Endothelial cell of umbilical vein (primary cell): ENCODE measurements around the gene DEFB114. TPM values are rescaled to one million over a fixed set of nuclear protein-coding genes. Genes with fewer than 3 reads are reported as not detected.

Experiments used
- BruUV-seq: library from RNA; stranded (reverse); fragments of 400-500 nt; replicated peaks from 2 replicates; lab custom pipeline; 2021; lab: Mats Ljungman, UMichigan
- CTCF ChIA-PET: fragments of 300-600, 350-600 bp; sonication (Branson Sonifier 250); formaldehyde crosslinking; loops from one replicate; lab custom pipeline; 2021; ENCODE audit warnings: antibody characterized with exemption, inconsistent platforms; lab: Charles Lee
- POLR2A ChIA-PET: fragments of 300-600, 350-600 bp; sonication (Branson Sonifier 250); formaldehyde crosslinking; loops from one replicate; lab custom pipeline; 2021; ENCODE audit warnings: antibody characterized with exemption, inconsistent platforms; lab: Charles Lee
- DNase-seq: peaks from one replicate; pipeline ENCODE4 v3.0.0-alpha.2; 2011; ENCODE audit warnings: low read depth, low spot score
- FAIRE-seq: peaks from 2 replicates; lab custom pipeline; 2011; peaks lifted over from hg19 to GRCh38; lab: Jason Lieb, UNC
- H2AFZ ChIP-seq: 2 replicates; pipeline ENCODE4 v1.6.0; 2012; ENCODE audit warnings: low read depth, low read length, control low read depth, inconsistent platforms
- H3K27ac ChIP-seq: 2 replicates; pipeline ENCODE4 v1.5.1; 2011; ENCODE audit warnings: low read depth, mild to moderate bottlenecking, control low read depth, low read length, moderate library complexity; ENCODE audit not compliant: insufficient read depth
- H3K27me3 ChIP-seq, 2 experiments: 2 replicates each; pipeline versions ENCODE4 v1.6.0 to v1.6.1; 2011; ENCODE audit warnings: low read length in 2 of 2, mixed read lengths in 1 of 2; ENCODE audit not compliant: control insufficient read depth in 2 of 2, insufficient read depth in 2 of 2
- H3K36me3 ChIP-seq, 2 experiments: 2 replicates in 1 of 2; 3 replicates in 1 of 2; pipeline ENCODE4 v1.5.1; 2011; ENCODE audit warnings: low read length in 2 of 2, mild to moderate bottlenecking in 1 of 2, moderate library complexity in 1 of 2; ENCODE audit not compliant: control insufficient read depth in 2 of 2, insufficient read depth in 2 of 2; ENCODE audit errors: extremely low read depth in 1 of 2
- H3K4me1 ChIP-seq: 3 replicates; pipeline ENCODE4 v1.5.1; 2011; ENCODE audit warnings: mild to moderate bottlenecking, low read length; ENCODE audit not compliant: control insufficient read depth, insufficient read depth; ENCODE audit errors: extremely low read depth
- H3K4me2 ChIP-seq: 2 replicates; pipeline ENCODE4 v1.6.1; 2011; ENCODE audit warnings: low read length, control low read depth, mixed read lengths; ENCODE audit not compliant: insufficient read depth
- H3K4me3 ChIP-seq, 3 experiments: fragments of 200-600 bp in 1 of 3; sonication (generic), shearing (Covaris generic) in 1 of 3; replicated peaks in 1 of 3; 2 replicates each; pipeline ENCODE4 v1.5.1; 2011 to 2016; ENCODE audit warnings: control low read depth in 3 of 3, low read length in 3 of 3, mild to moderate bottlenecking in 2 of 3, inconsistent platforms in 1 of 3, low read depth in 1 of 3, moderate library complexity in 1 of 3; ENCODE audit not compliant: insufficient read depth in 1 of 3
- H3K79me2 ChIP-seq: 2 replicates; pipeline ENCODE4 v1.6.0; 2012; ENCODE audit warnings: low read length, inconsistent platforms; ENCODE audit not compliant: control insufficient read depth, insufficient read depth
- H3K9ac ChIP-seq: replicated peaks from 2 replicates; pipeline ENCODE3; 2011; ENCODE audit warnings: low read length, control low read depth; ENCODE audit not compliant: insufficient read depth; ENCODE audit errors: extremely low read depth
- H3K9me1 ChIP-seq: replicated peaks from 3 replicates; pipeline ENCODE4 v1.6.0; 2011; ENCODE audit warnings: mild to moderate bottlenecking, low read length; ENCODE audit not compliant: control insufficient read depth, insufficient read depth; ENCODE audit errors: extremely low read depth
- H3K9me3 ChIP-seq: replicated peaks from 2 replicates; pipeline ENCODE4 v1.5.1; 2012; ENCODE audit warnings: low read length, inconsistent platforms; ENCODE audit not compliant: control insufficient read depth, insufficient read depth
- H4K20me1 ChIP-seq: replicated peaks from 2 replicates; pipeline ENCODE3; 2011; ENCODE audit warnings: mild to moderate bottlenecking, low read length; ENCODE audit not compliant: control insufficient read depth, insufficient read depth; ENCODE audit errors: extremely low read depth
- CTCF ChIP-seq, 2 donors: IDR thresholded peaks; 1 replicate in 1 of 2; 2 replicates in 1 of 2; pipeline ENCODE4 v1.5.1; 2011; ENCODE audit warnings: low read length in 2 of 2, mild to moderate bottlenecking in 2 of 2, moderate library complexity in 2 of 2, control low read depth in 1 of 2, inconsistent platforms in 1 of 2, low read depth in 1 of 2; ENCODE audit not compliant: insufficient read depth in 1 of 2; ENCODE audit errors: extremely low read depth in 1 of 2
- EZH2 ChIP-seq: IDR thresholded peaks from 2 replicates; pipeline ENCODE4 v1.6.1; 2012; ENCODE audit warnings: borderline replicate concordance, low read depth, mild to moderate bottlenecking, moderate library complexity, low read length, inconsistent platforms; ENCODE audit not compliant: severe bottlenecking
- FOS ChIP-seq: IDR thresholded peaks from 2 replicates; pipeline ENCODE4 v1.6.1; 2011; ENCODE audit warnings: mild to moderate bottlenecking, low read length, moderate library complexity, borderline replicate concordance; ENCODE audit not compliant: insufficient read depth
- GATA2 ChIP-seq: IDR thresholded peaks from 2 replicates; pipeline ENCODE4 v1.7.0; 2011; ENCODE audit warnings: low read depth, mild to moderate bottlenecking, moderate library complexity, mixed read lengths, low read length; ENCODE audit not compliant: insufficient read length, insufficient read depth
- JUN ChIP-seq: IDR thresholded peaks from 2 replicates; pipeline ENCODE4 v1.6.1; 2011; ENCODE audit warnings: borderline replicate concordance, low read depth; ENCODE audit not compliant: insufficient read length, insufficient read depth
- MAX ChIP-seq: IDR thresholded peaks from 2 replicates; pipeline ENCODE4 v1.6.1; 2011; ENCODE audit not compliant: insufficient read depth, insufficient read length
- MYC ChIP-seq: IDR thresholded peaks from one replicate; pipeline ENCODE4 v1.6.1; 2011; ENCODE audit warnings: mild to moderate bottlenecking, low read depth, low read length
- POLR2A ChIP-seq: IDR thresholded peaks from 2 replicates; pipeline ENCODE4 v1.6.1; 2012; ENCODE audit warnings: low read depth, mild to moderate bottlenecking, control low read depth, low read length
- POLR2AphosphoS5 ChIP-seq: IDR thresholded peaks from 2 replicates; pipeline ENCODE4 v1.6.1; 2012; ENCODE audit warnings: low read depth, mild to moderate bottlenecking, control low read depth, low read length, moderate library complexity; ENCODE audit not compliant: insufficient read depth
- dilution Hi-C: fragments of 300-500 bp; cut with MboI; formaldehyde crosslinking; loops from one replicate; pipeline ENCODE4 v1.15.0; 2019; ENCODE audit warnings: low sequenced_read_pairs; ENCODE audit not compliant: extremely low pct_ligation_motif_present
- intact Hi-C: fragments of 100-400 bp; cut with micrococcal nuclease; formaldehyde crosslinking; loops from one replicate; pipeline ENCODE4 v1.10.0; 2022
- polyA plus RNA-seq, 4 experiments: library from polyadenylated mRNA; depleted of rRNA in 3 of 4; stranded (reverse) in 3 of 4; unstranded in 1 of 4; fragments of >200 nt; gene quantifications; 2 replicates each; pipeline versions ENCODE4 v1.2.1 to v1.2.3, GENCODE V29; 2011 to 2012; ENCODE audit warnings: missing spikeins in 1 of 4
- total RNA-seq: library from RNA; stranded (reverse); gene quantifications from 2 replicates; pipeline ENCODE4 v1.2.3, GENCODE V29; 2021

Gene DEFB114
- total and polyA plus RNA-seq, 2 donors (not counting 3 experiments of a cell fraction or from before 2014, with no cell fraction given): not detected

DNA sequence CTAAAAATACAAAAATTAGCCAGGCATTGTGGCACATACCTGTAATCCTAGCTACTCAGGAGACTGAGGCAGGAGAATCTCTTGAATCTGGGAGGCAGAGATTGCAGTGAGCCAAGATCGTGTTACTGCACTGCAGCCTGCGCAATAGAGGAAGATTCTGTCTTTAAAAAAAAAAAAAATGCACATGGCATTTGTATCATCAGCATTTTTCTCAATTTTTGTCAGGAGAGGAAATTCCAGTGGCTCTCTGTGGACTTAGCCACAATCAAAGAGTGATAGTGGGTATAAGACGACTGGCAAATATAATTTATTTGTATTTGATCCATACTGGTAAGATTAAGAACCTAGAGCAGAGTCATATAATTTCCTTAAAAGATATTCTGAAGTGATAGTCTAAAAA, 28.6 kb downstream of the DEFB114 start:
- FAIRE-seq (no peak), DNase-seq (no peak)
- Histone ChIP-seq H3K9me3 (peaks cover 1% of the 10 kb centered on the region), H3K9me1 (no peaks in the 10 kb centered on the region), H3K27me3 (no peaks in the 10 kb centered on the region), H3K4me2 (no peak overlapping the region), H3K9ac (no peak overlapping the region), H4K20me1 (no peaks in the 10 kb centered on the region), H3K4me3 (no peak overlapping the region), H3K79me2 (no peaks in the 10 kb centered on the region), H3K27ac (no peak overlapping the region), H3K36me3 (no peaks in the 10 kb centered on the region), H3K4me1 (no peaks in the 10 kb centered on the region), H2AFZ (no peak overlapping the region)
- dilution Hi-C loops (no loop called here), intact Hi-C loops (no loop called here)
- no peak for TF ChIP-seq JUN
- no peak for TF ChIP-seq EZH2
- TF ChIP-seq MAX: no peak
- TF ChIP-seq CTCF (IDR thresholded peaks at IDR 0.05; ENCODE audit: extremely low read depth in 1 of 2, insufficient read depth in 1 of 2, low read depth in 1 of 2, low read length in 2 of 2): no peak
- no peak for TF ChIP-seq FOS
- TF ChIP-seq POLR2A: no peak
- TF ChIP-seq POLR2AphosphoS5: no peak
- TF ChIP-seq MYC: no peak
- no peak for TF ChIP-seq GATA2
- BruUV-seq: no TSS peak
- ChIA-PET POLR2A (no interaction called here), CTCF (no interaction called here)
